ENCODE measurements around the gene NGEF.

NGEF gene

DNA sequence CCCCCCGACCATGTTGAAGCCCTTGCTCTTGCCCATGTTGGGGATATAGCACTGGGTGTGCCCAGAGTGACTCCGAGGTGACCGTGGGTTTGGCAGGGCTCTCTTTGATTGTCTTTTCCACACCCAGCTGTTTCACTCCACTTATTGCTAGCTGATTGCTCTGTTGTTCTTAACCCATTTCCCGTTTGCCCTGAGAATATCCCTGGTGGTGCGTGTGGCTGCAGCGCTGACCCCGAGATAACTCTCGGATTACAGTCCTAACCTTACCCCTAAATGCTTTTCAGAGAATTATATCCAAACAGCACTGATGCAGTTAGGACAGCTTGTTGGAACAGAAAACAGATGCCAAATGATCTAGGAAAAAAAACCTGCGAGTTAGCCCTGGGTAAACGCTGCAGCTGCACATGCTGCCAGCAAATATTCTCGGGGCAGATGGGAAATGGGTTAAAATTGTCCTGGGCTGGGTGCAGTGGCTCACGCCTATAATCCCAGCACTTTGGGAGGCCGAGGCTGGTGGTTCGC is 177.3 kb downstream of the NGEF start:
- TF ChIP-seq FOXP2 (optimal IDR thresholded peaks at IDR 0.05; ENCODE audit: borderline replicate concordance, extremely low read depth, extremely low read length, insufficient read depth), result no peak
- TF ChIP-seq, protein P1, sequence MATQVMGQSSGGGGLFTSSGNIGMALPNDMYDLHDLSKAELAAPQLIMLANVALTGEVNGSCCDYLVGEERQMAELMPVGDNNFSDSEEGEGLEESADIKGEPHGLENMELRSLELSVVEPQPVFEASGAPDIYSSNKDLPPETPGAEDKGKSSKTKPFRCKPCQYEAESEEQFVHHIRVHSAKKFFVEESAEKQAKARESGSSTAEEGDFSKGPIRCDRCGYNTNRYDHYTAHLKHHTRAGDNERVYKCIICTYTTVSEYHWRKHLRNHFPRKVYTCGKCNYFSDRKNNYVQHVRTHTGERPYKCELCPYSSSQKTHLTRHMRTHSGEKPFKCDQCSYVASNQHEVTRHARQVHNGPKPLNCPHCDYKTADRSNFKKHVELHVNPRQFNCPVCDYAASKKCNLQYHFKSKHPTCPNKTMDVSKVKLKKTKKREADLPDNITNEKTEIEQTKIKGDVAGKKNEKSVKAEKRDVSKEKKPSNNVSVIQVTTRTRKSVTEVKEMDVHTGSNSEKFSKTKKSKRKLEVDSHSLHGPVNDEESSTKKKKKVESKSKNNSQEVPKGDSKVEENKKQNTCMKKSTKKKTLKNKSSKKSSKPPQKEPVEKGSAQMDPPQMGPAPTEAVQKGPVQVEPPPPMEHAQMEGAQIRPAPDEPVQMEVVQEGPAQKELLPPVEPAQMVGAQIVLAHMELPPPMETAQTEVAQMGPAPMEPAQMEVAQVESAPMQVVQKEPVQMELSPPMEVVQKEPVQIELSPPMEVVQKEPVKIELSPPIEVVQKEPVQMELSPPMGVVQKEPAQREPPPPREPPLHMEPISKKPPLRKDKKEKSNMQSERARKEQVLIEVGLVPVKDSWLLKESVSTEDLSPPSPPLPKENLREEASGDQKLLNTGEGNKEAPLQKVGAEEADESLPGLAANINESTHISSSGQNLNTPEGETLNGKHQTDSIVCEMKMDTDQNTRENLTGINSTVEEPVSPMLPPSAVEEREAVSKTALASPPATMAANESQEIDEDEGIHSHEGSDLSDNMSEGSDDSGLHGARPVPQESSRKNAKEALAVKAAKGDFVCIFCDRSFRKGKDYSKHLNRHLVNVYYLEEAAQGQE (IDR thresholded peaks at IDR 0.05; ENCODE audit: insufficient read depth in 1 of 2, low read depth in 2 of 2, low read length in 2 of 2), result no peak
- no peak for TF ChIP-seq TAF1 (IDR thresholded peaks at IDR 0.05; ENCODE audit: borderline replicate concordance, insufficient read depth, low read length)
- TF ChIP-seq POLR2AphosphoS5 (IDR thresholded peaks at IDR 0.05; ENCODE audit: low read depth, low read length), result no peak
- no peak for TF ChIP-seq SIN3A (IDR thresholded peaks at IDR 0.05; ENCODE audit: borderline replicate concordance, insufficient read depth, low read length)

DNA sequence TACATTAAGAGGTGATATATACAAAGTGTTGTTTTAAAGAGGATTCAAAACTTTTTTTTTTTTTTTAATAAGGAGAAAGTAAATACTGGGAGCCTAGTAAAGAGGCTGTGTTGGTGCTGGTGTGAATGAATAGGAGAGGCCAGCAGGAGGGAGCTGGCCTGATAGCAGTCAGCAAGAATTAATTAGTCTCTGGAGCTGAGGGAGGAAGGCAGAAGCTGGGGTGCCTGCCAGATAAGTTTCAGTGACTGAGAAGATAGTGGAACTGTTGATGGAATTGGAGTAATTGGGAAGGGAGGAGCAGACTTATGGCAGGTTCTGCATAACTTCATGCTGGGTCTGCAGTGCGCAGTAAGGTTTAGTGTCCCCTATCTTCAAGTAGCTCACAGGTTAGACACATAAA is 179.2 kb downstream of the NGEF start:
- TF ChIP-seq TAF1 (IDR thresholded peaks at IDR 0.05; ENCODE audit: borderline replicate concordance, insufficient read depth, low read length), result no peak
- TF ChIP-seq SIN3A (IDR thresholded peaks at IDR 0.05; ENCODE audit: borderline replicate concordance, insufficient read depth, low read length), result no peak
- TF ChIP-seq, protein P1 (IDR thresholded peaks at IDR 0.05; ENCODE audit: insufficient read depth in 1 of 2, low read depth in 2 of 2, low read length in 2 of 2), result no peak
- TF ChIP-seq POLR2AphosphoS5 (IDR thresholded peaks at IDR 0.05; ENCODE audit: low read depth, low read length), result no peak
- TF ChIP-seq FOXP2 (optimal IDR thresholded peaks at IDR 0.05; ENCODE audit: borderline replicate concordance, extremely low read depth, extremely low read length, insufficient read depth), result no peak

DNA sequence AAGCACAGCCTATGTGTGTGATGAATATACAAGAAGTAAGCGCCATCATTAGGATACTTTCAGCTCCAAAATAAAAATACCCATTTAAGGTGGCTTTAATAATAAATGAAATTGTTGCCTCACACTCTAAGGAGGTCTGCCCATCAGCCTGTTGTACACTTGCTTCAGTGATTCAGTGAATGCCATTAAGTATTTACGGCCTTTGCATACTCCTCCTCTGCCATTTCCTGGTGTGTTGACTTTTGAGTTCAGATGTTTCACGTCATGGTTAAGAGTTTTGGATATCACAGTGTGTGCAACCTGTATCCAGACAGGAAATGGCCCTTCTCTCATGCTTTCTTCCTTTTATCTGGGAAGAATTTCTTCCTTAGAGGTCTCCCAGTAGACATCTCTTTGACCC is 181.6 kb downstream of the NGEF start:
- TF ChIP-seq FOXP2 (optimal IDR thresholded peaks at IDR 0.05; ENCODE audit: borderline replicate concordance, extremely low read depth, extremely low read length, insufficient read depth), result no peak
- TF ChIP-seq, protein P1 (IDR thresholded peaks at IDR 0.05; ENCODE audit: insufficient read depth in 1 of 2, low read depth in 2 of 2, low read length in 2 of 2), result no peak
- TF ChIP-seq POLR2AphosphoS5 (IDR thresholded peaks at IDR 0.05; ENCODE audit: low read depth, low read length), result no peak
- no peak for TF ChIP-seq TAF1 (IDR thresholded peaks at IDR 0.05; ENCODE audit: borderline replicate concordance, insufficient read depth, low read length)
- no peak for TF ChIP-seq SIN3A (IDR thresholded peaks at IDR 0.05; ENCODE audit: borderline replicate concordance, insufficient read depth, low read length)

DNA sequence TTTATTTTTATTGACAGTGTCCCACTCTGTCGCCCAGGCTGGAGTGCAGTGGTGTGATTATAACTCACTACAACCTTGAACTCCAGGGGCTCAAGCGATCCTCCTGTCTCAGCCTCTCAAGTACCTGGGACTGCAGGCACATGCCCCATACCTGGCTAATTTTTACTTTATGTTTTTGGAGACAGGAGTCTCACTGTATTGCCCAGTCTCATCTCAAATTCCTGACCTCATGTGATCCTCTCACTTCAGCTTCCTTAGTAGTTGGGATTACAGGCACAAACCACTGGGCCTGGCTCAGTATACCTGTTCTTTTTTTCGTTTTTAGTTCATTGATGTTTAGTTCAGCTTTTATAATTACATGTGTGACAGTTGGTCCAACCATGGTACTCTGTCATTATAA is 183.1 kb downstream of the NGEF start:
- TF ChIP-seq, protein P1 (IDR thresholded peaks at IDR 0.05; ENCODE audit: insufficient read depth in 1 of 2, low read depth in 2 of 2, low read length in 2 of 2), result no peak
- TF ChIP-seq POLR2AphosphoS5 (IDR thresholded peaks at IDR 0.05; ENCODE audit: low read depth, low read length) (no peak), SIN3A (IDR thresholded peaks at IDR 0.05; ENCODE audit: borderline replicate concordance, insufficient read depth, low read length) (no peak), FOXP2 (optimal IDR thresholded peaks at IDR 0.05; ENCODE audit: borderline replicate concordance, extremely low read depth, extremely low read length, insufficient read depth) (no peak), TAF1 (IDR thresholded peaks at IDR 0.05; ENCODE audit: borderline replicate concordance, insufficient read depth, low read length) (no peak)
